Measurements from ENCODE around the gene SNED1.

Gene SNED1

GRCh38 chr2:241001413-241002274 lies 3.2 kb downstream of the SNED1 start:
- no peak overlapping the region for H3K56ac ChIP-seq (ENCODE audit: low read length)
- no peak overlapping the region for H3K23ac ChIP-seq (ENCODE audit: low read length)
- no peaks in the 10 kb centered on the region for H3K4me1 ChIP-seq (ENCODE audit: control insufficient read depth, low read depth, low read length)
- no peaks in the 10 kb centered on the region for H3K79me2 ChIP-seq (ENCODE audit: control insufficient read depth, insufficient read depth, low read length)
- no peak overlapping the region for H3K4ac ChIP-seq (ENCODE audit: low read depth, low read length)
- H2BK120ac ChIP-seq (ENCODE audit: low read depth, low read length): no peak overlapping the region
- no peak overlapping the region for H3K4me2 ChIP-seq (ENCODE audit: low read length)
- no peak overlapping the region for H3K9ac ChIP-seq (ENCODE audit: low read length)
- H2BK5ac ChIP-seq (ENCODE audit: low read length): no peak overlapping the region
- no peaks in the 10 kb centered on the region for H3K79me1 ChIP-seq (ENCODE audit: low read length)
- H3K36me3 ChIP-seq (ENCODE audit: control insufficient read depth, insufficient read depth, low read length): no peaks in the 10 kb centered on the region
- H4K5ac ChIP-seq (ENCODE audit: low read length): no peak overlapping the region
- no peak overlapping the region for H4K8ac ChIP-seq (ENCODE audit: low read depth, low read length)
- H2AK5ac ChIP-seq (ENCODE audit: low read length): no peak overlapping the region
- DNase-seq: no peak
- no CpG with 5 or more reads among the region's 21 CpGs for WGBS (ENCODE audit: extremely low coverage, insufficient coverage, low lambda C conversion rate)
- H3K4me3 ChIP-seq (ENCODE audit: low read length): no peak overlapping the region
- no peak overlapping the region for H2BK15ac ChIP-seq (replicated peaks; ENCODE audit: low read depth)
- H3K27me3 ChIP-seq (ENCODE audit: insufficient read depth, low read length, poor library complexity): no peaks in the 10 kb centered on the region
- no peak overlapping the region for H3K27ac ChIP-seq (ENCODE audit: low read depth, low read length)
- H3K18ac ChIP-seq (ENCODE audit: low read length): no peak overlapping the region

- WGBS (ENCODE audit: extremely low coverage, insufficient coverage, low lambda C conversion rate): no CpG with 5 or more reads among the region's 11 CpGs
Observed at GRCh38 chr2:241002275-241003046, 4.0 kb downstream of the SNED1 start.

GRCh38 chr2:241003047-241003360 lies 4.6 kb downstream of the SNED1 start:
- H3K27ac ChIP-seq (ENCODE audit: low read depth, low read length): no peak overlapping the region
- H4K8ac ChIP-seq (ENCODE audit: low read depth, low read length): no peak overlapping the region
- H4K5ac ChIP-seq (ENCODE audit: low read length): no peak overlapping the region
- no peak overlapping the region for H3K23ac ChIP-seq (ENCODE audit: low read length)
- H3K4me2 ChIP-seq (ENCODE audit: low read length): no peak overlapping the region
- no peak overlapping the region for H2BK5ac ChIP-seq (ENCODE audit: low read length)
- no peak overlapping the region for H2BK120ac ChIP-seq (ENCODE audit: low read depth, low read length)
- WGBS (ENCODE audit: extremely low coverage, insufficient coverage, low lambda C conversion rate): no CpG with 5 or more reads among the region's 7 CpGs
- no peak overlapping the region for H2BK15ac ChIP-seq (replicated peaks; ENCODE audit: low read depth)
- no peaks in the 10 kb centered on the region for H3K4me1 ChIP-seq (ENCODE audit: control insufficient read depth, low read depth, low read length)
- no peaks in the 10 kb centered on the region for H3K36me3 ChIP-seq (ENCODE audit: control insufficient read depth, insufficient read depth, low read length)
- no peaks in the 10 kb centered on the region for H3K79me2 ChIP-seq (ENCODE audit: control insufficient read depth, insufficient read depth, low read length)
- H3K56ac ChIP-seq (ENCODE audit: low read length): no peak overlapping the region
- H3K4me3 ChIP-seq (ENCODE audit: low read length): no peak overlapping the region
- H2AK5ac ChIP-seq (ENCODE audit: low read length): no peak overlapping the region
- H3K9ac ChIP-seq (ENCODE audit: low read length): no peak overlapping the region
- no peaks in the 10 kb centered on the region for H3K79me1 ChIP-seq (ENCODE audit: low read length)
- DNase-seq: no peak
- H3K27me3 ChIP-seq (ENCODE audit: insufficient read depth, low read length, poor library complexity): no peaks in the 10 kb centered on the region
- H3K18ac ChIP-seq (ENCODE audit: low read length): no peak overlapping the region
- no peak overlapping the region for H3K4ac ChIP-seq (ENCODE audit: low read depth, low read length)

More at GRCh38 chr2:241002275-241003046, 4.0 kb downstream of the SNED1 start:
- H3K27ac ChIP-seq (ENCODE audit: low read depth, low read length): no peak overlapping the region
- no peak overlapping the region for H2BK120ac ChIP-seq (ENCODE audit: low read depth, low read length)
- no peak overlapping the region for H2BK15ac ChIP-seq (replicated peaks; ENCODE audit: low read depth)
- no peak overlapping the region for H3K4me2 ChIP-seq (ENCODE audit: low read length)
- no peak overlapping the region for H4K8ac ChIP-seq (ENCODE audit: low read depth, low read length)
- H3K79me2 ChIP-seq (ENCODE audit: control insufficient read depth, insufficient read depth, low read length): no peaks in the 10 kb centered on the region
- no peaks in the 10 kb centered on the region for H3K27me3 ChIP-seq (ENCODE audit: insufficient read depth, low read length, poor library complexity)
- H3K79me1 ChIP-seq (ENCODE audit: low read length): no peaks in the 10 kb centered on the region
- no peak overlapping the region for H4K5ac ChIP-seq (ENCODE audit: low read length)
- H2AK5ac ChIP-seq (ENCODE audit: low read length): no peak overlapping the region
- no peak for DNase-seq
- H3K4ac ChIP-seq (ENCODE audit: low read depth, low read length): no peak overlapping the region
- no peak overlapping the region for H3K23ac ChIP-seq (ENCODE audit: low read length)
- H2BK5ac ChIP-seq (ENCODE audit: low read length): no peak overlapping the region
- H3K4me1 ChIP-seq (ENCODE audit: control insufficient read depth, low read depth, low read length): no peaks in the 10 kb centered on the region
- no peak overlapping the region for H3K56ac ChIP-seq (ENCODE audit: low read length)
- no peak overlapping the region for H3K18ac ChIP-seq (ENCODE audit: low read length)
- no peaks in the 10 kb centered on the region for H3K36me3 ChIP-seq (ENCODE audit: control insufficient read depth, insufficient read depth, low read length)
- no peak overlapping the region for H3K9ac ChIP-seq (ENCODE audit: low read length)
- H3K4me3 ChIP-seq (ENCODE audit: low read length): no peak overlapping the region

- Histone ChIP-seq H3K79me2 (ENCODE audit: control insufficient read depth, insufficient read depth, low read length) (no peaks in the 10 kb centered on the region), H2BK5ac (ENCODE audit: low read length) (no peak overlapping the region), H3K27ac (ENCODE audit: low read depth, low read length) (no peak overlapping the region), H4K8ac (ENCODE audit: low read depth, low read length) (no peak overlapping the region), H2BK15ac (replicated peaks; ENCODE audit: low read depth) (no peak overlapping the region), H3K79me1 (ENCODE audit: low read length) (no peaks in the 10 kb centered on the region), H3K18ac (ENCODE audit: low read length) (no peak overlapping the region), H3K4me3 (ENCODE audit: low read length) (no peak overlapping the region), H3K36me3 (ENCODE audit: control insufficient read depth, insufficient read depth, low read length) (no peaks in the 10 kb centered on the region), H3K4me2 (ENCODE audit: low read length) (no peak overlapping the region), H2AK5ac (ENCODE audit: low read length) (no peak overlapping the region), H3K9ac (ENCODE audit: low read length) (no peak overlapping the region), H3K4ac (ENCODE audit: low read depth, low read length) (no peak overlapping the region), H3K4me1 (ENCODE audit: control insufficient read depth, low read depth, low read length) (no peaks in the 10 kb centered on the region), H3K23ac (ENCODE audit: low read length) (no peak overlapping the region), H3K56ac (ENCODE audit: low read length) (no peak overlapping the region), H2BK120ac (ENCODE audit: low read depth, low read length) (no peak overlapping the region), H3K27me3 (ENCODE audit: insufficient read depth, low read length, poor library complexity) (no peaks in the 10 kb centered on the region), H4K5ac (ENCODE audit: low read length) (no peak overlapping the region)
- WGBS (ENCODE audit: extremely low coverage, insufficient coverage, low lambda C conversion rate): no CpG with 5 or more reads among the region's 2 CpGs
- DNase-seq: no peak
Observed at GRCh38 chr2:241003369-241003768, 5.0 kb downstream of the SNED1 start.

- Histone ChIP-seq H3K4me3 (ENCODE audit: low read length) (no peak overlapping the region), H3K36me3 (ENCODE audit: control insufficient read depth, insufficient read depth, low read length) (no peaks in the 10 kb centered on the region), H2BK120ac (ENCODE audit: low read depth, low read length) (no peak overlapping the region), H2AK5ac (ENCODE audit: low read length) (no peak overlapping the region), H3K56ac (ENCODE audit: low read length) (no peak overlapping the region), H3K4me2 (ENCODE audit: low read length) (no peak overlapping the region), H3K23ac (ENCODE audit: low read length) (no peak overlapping the region), H3K27me3 (ENCODE audit: insufficient read depth, low read length, poor library complexity) (no peaks in the 10 kb centered on the region), H3K9ac (ENCODE audit: low read length) (no peak overlapping the region), H2BK5ac (ENCODE audit: low read length) (no peak overlapping the region), H2BK15ac (replicated peaks; ENCODE audit: low read depth) (no peak overlapping the region), H4K5ac (ENCODE audit: low read length) (no peak overlapping the region), H3K18ac (ENCODE audit: low read length) (no peak overlapping the region), H4K8ac (ENCODE audit: low read depth, low read length) (no peak overlapping the region), H3K79me2 (ENCODE audit: control insufficient read depth, insufficient read depth, low read length) (no peaks in the 10 kb centered on the region), H3K4me1 (ENCODE audit: control insufficient read depth, low read depth, low read length) (no peaks in the 10 kb centered on the region), H3K27ac (ENCODE audit: low read depth, low read length) (no peak overlapping the region), H3K4ac (ENCODE audit: low read depth, low read length) (no peak overlapping the region), H3K79me1 (ENCODE audit: low read length) (no peaks in the 10 kb centered on the region)
- DNase-seq: no peak
- no CpG with 5 or more reads among the region's 1 CpG for WGBS (ENCODE audit: extremely low coverage, insufficient coverage, low lambda C conversion rate)
Observed at GRCh38 chr2:241003830-241004564, 5.6 kb downstream of the SNED1 start.
